COLO829 (cell line): Measurements from ENCODE around the gene SKIC2.
A peak's percentile ranks its signal among the peaks of the same experiment; 100 is the strongest.
"Not testable (repeated sequence)": the region's sequence is repeated elsewhere in the genome, so short reads cannot be mapped to it uniquely, and the experiment has no call there.

Experiments used
- DNase-seq: peaks from one replicate; pipeline ENCODE4 v3.0.0; 2012; ENCODE audit warnings: low spot score

The SKIC2 gene

GRCh38 chr6:31958741-31959739 lies at the start of gene SKIC2, which contains the start of gene NELFE:
Gene SKIC2, plus strand, starts transcription at chr6:31959175. Its CDS starts 18 bp downstream, at chr6:31959193.
Gene NELFE, minus strand, starts transcription at chr6:31958971. Its CDS starts 525 bp downstream, at chr6:31958446.
- DNase-seq: peak; percentile 100

GRCh38 chr6:31909298-31909697 lies 49.7 kb upstream of the SKIC2 start:
- DNase-seq: not testable (repeated sequence)

GRCh38 chr6:31911826-31912585 lies 47.0 kb upstream of the SKIC2 start:
- no peak for DNase-seq

- no peak for DNase-seq
Measured at GRCh38 chr6:31915351-31915750, 43.6 kb upstream of the SKIC2 start.

- DNase-seq: no peak
Measured at GRCh38 chr6:31915756-31916155, 43.2 kb upstream of the SKIC2 start.

GRCh38 chr6:31918069-31918720 lies 40.8 kb upstream of the SKIC2 start:
- no peak for DNase-seq

- no peak for DNase-seq
Measured at GRCh38 chr6:31919624-31920303, 39.2 kb upstream of the SKIC2 start.

- no peak for DNase-seq
Measured at GRCh38 chr6:31920811-31921210, 38.2 kb upstream of the SKIC2 start.

- DNase-seq: no peak
Measured at GRCh38 chr6:31922942-31923341, 36.0 kb upstream of the SKIC2 start.

GRCh38 chr6:31927242-31927862 lies 31.6 kb upstream of the SKIC2 start, which contains the start of gene C2:
Gene C2, plus strand, starts transcription at chr6:31927717. Its CDS starts 36 bp downstream, at chr6:31927753.
- DNase-seq: no peak

- no peak for DNase-seq
Measured at GRCh38 chr6:31927863-31928671, 30.9 kb upstream of the SKIC2 start.

GRCh38 chr6:31928672-31928939 lies 30.4 kb upstream of the SKIC2 start:
- DNase-seq: no peak

GRCh38 chr6:31930962-31931361 lies 28.0 kb upstream of the SKIC2 start:
- no peak for DNase-seq

- not testable (repeated sequence) for DNase-seq
Measured at GRCh38 chr6:31932137-31932536, 26.8 kb upstream of the SKIC2 start.

GRCh38 chr6:31933537-31933936 lies 25.4 kb upstream of the SKIC2 start:
- DNase-seq: no peak

- DNase-seq: no peak
Measured at GRCh38 chr6:31935021-31935420, 24.0 kb upstream of the SKIC2 start.

GRCh38 chr6:31935823-31936222 lies 23.2 kb upstream of the SKIC2 start:
- no peak for DNase-seq

- no peak for DNase-seq
Measured at GRCh38 chr6:31940256-31940664, 18.7 kb upstream of the SKIC2 start.

- no peak for DNase-seq
Measured at GRCh38 chr6:31943742-31944141, 15.2 kb upstream of the SKIC2 start.

GRCh38 chr6:31945154-31945506 lies 13.8 kb upstream of the SKIC2 start:
- DNase-seq: no peak
